Stimulated activated naive CD8-positive, alpha-beta T cell treated with anti-CD3 and anti-CD28 coated beads, Interleukin-15, amount 100 ng/mL, for 72 hours (primary cell): ENCODE results near the gene NFS1.
"Not testable (repeated sequence)": the region's sequence is repeated elsewhere in the genome, so short reads cannot be mapped to it uniquely, and the experiment has no call there.

Experiments
- ATAC-seq: fragments of 150-1000 bp; cut with Tn5 transposase; 2 replicates; pipeline ENCODE4 v1.10.0; 2021; ENCODE audit warnings: mild to moderate bottlenecking, moderate library complexity
- DNase-seq, 2 donors: peaks; one replicate each; pipeline ENCODE4 v3.0.0; 2021 to 2022
- H3K27ac Mint-ChIP-seq, 2 donors: one replicate each; pipeline ENCODE4 v1.8.0; 2022; ENCODE audit warnings: mild to moderate bottlenecking in 2 of 2, mixed read lengths in 2 of 2, moderate library complexity in 2 of 2
- H3K27me3 Mint-ChIP-seq: one replicate; pipeline ENCODE4 v1.8.0; 2022; ENCODE audit warnings: mixed read lengths
- H3K4me1 Mint-ChIP-seq: one replicate; pipeline ENCODE4 v1.8.0; 2022; ENCODE audit warnings: mild to moderate bottlenecking, mixed read lengths
- H3K4me3 Mint-ChIP-seq, 2 donors: one replicate each; pipeline ENCODE4 v1.8.0; 2022; ENCODE audit warnings: mild to moderate bottlenecking in 2 of 2, mixed read lengths in 2 of 2, moderate library complexity in 1 of 2
- H3K9me3 Mint-ChIP-seq, 2 donors: one replicate each; pipeline ENCODE4 v1.8.0; 2022; ENCODE audit warnings: mixed read lengths in 2 of 2

NFS1 gene

DNA sequence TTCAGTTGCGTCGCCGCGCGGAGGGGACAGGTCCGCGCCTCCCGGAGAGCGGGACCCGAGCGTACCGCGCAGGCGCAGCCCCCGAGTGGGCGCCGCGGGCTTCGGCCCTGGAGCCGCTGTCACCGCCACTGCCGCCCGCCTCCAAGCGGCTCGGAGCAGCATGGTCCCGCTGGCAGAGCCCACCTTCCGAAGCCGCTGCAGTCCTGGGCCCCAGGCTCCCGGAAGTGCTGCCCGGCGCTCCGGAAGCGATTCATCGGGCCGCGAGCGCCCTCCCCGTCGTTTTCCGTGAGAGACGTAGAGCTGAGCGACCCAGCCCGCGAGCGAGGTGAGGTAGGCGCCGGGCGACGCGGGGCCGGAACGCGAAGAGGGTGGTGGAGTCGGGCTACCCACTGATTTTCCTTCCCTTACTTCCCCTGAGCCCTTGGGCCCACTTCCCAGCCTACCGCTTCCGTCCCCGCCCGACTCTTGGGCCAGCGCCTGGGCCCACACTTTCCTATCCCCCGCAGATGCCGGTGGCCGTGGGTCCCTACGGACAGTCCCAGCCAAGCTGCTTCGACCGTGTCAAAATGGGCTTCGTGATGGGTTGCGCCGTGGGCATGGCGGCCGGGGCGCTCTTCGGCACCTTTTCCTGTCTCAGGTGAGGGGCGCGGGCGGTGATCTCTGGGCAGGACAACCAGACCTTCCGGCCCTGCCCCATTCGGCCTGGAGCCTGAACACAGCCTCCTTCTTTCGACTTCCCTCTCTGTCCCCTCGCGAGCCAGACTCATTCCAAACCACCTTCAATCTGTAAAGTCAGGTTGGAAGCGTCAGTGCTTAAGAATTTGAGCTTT, at the start of gene NFS1, which contains the start of gene ROMO1:
Gene NFS1 (minus strand): TSS at position 226 of the 830 bp plus-strand sequence. CDS start 64 bp downstream, at position 162.
Gene ROMO1 (plus strand): TSS at position 279 of the 830 bp plus-strand sequence. CDS start 228 bp downstream, at position 507.
- H3K4me3 Mint-ChIP-seq, result peak within 1 kb of the TSS; percentile 92 to 98
- no peaks in the 10 kb centered on the region for H3K27me3 Mint-ChIP-seq
- ATAC-seq, result peak; percentile 96
- no peaks in the 10 kb centered on the region for H3K9me3 Mint-ChIP-seq
- H3K4me1 Mint-ChIP-seq, result peaks cover 50% of the 10 kb centered on the region
- peak within 1 kb of the TSS; percentile 94 to 99 for H3K27ac Mint-ChIP-seq
- DNase-seq, result peak; percentile 86 to 87

DNA sequence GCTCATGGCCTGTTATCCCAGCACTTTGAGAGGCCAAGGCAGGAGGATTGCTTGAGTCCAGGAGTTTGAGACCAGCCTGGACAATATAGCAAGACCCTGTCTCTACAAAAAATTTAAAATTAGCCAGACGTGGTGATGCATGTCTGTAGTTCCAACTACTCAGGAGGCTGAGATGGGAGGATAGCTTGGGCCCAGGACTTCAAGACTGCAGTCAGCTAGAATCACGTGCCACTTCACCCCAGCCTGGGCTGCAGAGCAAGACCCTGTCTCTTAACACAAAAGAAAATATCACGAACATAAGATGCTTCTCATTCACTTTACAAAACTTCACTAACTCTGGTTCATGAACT, 45.3 kb upstream of the NFS1 start:
- peak overlapping the region in 1 of 2 donors; percentile 94 for H3K4me3 Mint-ChIP-seq
- not testable (repeated sequence) for ATAC-seq, H3K9me3 Mint-ChIP-seq, H3K27me3 Mint-ChIP-seq, DNase-seq
- peaks cover 43% of the 10 kb centered on the region for H3K4me1 Mint-ChIP-seq
- peak overlapping the region; percentile 52 to 100 for H3K27ac Mint-ChIP-seq

DNA sequence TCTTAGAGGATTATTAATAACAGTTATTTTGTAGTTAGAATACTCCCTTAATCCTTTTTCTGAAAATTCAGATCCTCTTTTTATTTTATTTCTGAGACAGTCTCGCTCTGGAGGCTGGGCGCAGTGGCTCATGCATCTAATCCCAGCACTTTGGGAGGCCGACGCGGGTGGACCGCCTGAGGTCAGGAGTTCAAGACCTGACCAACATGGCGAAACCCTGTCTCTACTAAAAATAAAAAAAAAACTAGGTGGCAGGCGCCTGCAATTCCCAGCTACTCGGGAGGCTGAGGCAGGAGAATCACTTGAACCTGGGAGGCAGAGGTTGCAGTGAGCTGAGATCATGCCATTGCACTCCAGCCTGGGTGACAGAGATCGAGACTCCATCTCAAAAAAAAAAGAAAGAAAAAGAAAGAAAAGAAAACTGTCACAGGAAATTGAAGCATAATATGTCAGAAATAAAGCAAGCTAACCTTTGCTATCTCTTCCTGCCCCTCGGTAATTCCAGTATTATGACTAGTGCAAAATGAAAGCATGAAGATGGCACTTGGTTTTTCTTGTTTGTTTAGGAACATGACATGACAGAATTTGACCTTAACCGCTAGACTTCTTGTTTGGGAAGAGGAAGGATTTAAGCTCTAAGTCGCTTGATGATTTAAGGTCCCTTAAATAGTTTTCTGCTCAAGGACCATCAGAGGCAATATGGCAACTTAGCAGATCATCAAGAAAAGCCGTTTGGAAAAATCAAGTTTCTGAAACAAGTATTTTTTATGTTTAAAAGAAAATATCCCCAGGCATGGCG, 44.7 kb upstream of the NFS1 start:
- Mint-ChIP-seq H3K27ac (peak overlapping the region; percentile 100), H3K27me3 (no peaks in the 10 kb centered on the region), H3K4me1 (peaks cover 47% of the 10 kb centered on the region), H3K4me3 (peak overlapping the region; percentile 94), H3K9me3 (no peaks in the 10 kb centered on the region)
- ATAC-seq, result no peak
- no peak for DNase-seq

DNA sequence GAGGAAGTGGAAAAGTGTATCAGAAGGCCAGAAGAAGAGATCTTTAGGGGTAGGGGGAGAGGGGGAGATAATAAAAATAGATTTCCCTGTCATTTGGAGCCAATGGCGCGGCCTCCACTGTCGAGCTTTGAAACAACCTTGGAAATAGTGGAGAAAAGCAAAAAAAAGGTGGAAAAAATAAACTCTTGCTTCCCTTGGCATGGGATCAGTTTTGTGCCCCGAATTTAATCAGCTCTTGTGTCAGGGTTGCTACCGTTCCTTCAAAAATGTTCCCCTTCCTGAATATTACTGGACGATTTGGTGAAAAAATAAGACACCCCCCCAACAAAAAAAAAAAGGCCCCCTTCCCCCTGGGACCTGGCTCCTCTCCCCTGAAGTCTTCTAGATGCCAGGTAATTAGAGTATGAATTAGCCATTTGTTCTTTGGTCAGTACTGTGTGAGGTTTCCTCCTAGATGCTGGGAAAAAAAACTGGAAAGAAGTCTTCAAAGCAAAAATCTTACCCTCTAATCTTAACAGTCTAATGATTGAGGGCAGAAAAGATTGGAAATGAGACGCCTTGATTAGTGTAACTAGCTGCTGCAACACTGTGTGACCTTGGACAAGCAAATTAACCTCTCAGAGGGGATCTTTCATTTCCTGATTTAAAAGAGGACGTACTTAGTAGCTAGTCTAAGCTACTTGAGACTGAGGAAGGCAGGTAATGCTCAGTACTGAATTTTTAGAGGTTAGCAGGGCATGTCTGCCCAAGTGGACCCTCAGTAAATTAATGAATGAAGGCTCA, 43.8 kb upstream of the NFS1 start:
- no peak for ATAC-seq
- Mint-ChIP-seq H3K4me1 (peaks cover 56% of the 10 kb centered on the region), H3K4me3 (peak overlapping the region; percentile 94), H3K9me3 (no peaks in the 10 kb centered on the region), H3K27me3 (no peaks in the 10 kb centered on the region), H3K27ac (peak overlapping the region; percentile 100)
- DNase-seq, result no peak

DNA sequence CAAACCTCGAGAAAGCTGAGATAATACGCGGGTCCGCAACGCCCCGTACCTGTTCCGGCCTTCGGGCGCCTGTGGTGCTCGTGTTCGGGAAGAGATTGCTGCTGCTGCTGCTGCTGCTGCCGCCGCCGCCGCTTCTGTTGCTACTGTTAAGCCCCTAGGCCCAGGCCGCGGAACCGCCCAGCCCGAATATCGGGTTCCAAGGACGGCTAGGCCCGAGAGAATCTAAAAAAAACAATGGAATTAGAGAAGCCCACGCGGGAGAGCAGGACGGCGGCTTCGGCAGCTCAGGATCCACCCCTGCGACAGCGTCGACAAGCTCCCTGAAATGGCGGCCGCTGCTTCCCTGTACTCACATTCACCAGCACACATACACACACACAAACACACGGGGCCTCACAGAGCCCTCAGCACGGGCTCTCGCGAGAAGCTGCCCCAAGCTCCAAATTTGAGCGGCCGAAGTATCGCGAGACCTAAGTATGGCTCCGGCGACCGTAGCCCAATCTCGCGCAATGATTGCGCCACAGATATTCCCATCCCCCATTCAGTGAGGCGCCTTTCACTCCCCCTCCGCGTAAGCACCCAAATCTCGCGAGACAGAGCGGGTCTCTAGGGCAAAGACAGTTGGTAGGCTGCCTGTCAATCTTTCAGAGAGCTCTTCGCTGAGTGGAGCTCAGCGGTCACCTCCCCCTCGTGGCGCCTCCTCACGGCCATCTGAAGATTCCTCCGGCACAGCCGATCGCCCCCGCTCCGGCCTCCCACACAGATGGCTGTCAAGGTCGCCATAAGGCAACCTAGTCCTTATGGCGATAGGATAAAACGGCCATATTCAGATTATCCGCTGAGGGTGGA, 43.0 kb upstream of the NFS1 start, which contains the start of gene RBM39:
Gene RBM39 (minus strand): TSS at position 369 of the 849 bp plus-strand sequence. CDS start 1,386 bp downstream, outside the sequence.
- ATAC-seq, result peak; percentile 93
- no peaks in the 10 kb centered on the region for H3K9me3 Mint-ChIP-seq
- peak; percentile 99 to 100 for DNase-seq
- peak within 1 kb of the TSS; percentile 94 for H3K4me3 Mint-ChIP-seq
- peak within 1 kb of the TSS; percentile 100 for H3K27ac Mint-ChIP-seq
- peaks cover 64% of the 10 kb centered on the region for H3K4me1 Mint-ChIP-seq
- no peaks in the 10 kb centered on the region for H3K27me3 Mint-ChIP-seq

DNA sequence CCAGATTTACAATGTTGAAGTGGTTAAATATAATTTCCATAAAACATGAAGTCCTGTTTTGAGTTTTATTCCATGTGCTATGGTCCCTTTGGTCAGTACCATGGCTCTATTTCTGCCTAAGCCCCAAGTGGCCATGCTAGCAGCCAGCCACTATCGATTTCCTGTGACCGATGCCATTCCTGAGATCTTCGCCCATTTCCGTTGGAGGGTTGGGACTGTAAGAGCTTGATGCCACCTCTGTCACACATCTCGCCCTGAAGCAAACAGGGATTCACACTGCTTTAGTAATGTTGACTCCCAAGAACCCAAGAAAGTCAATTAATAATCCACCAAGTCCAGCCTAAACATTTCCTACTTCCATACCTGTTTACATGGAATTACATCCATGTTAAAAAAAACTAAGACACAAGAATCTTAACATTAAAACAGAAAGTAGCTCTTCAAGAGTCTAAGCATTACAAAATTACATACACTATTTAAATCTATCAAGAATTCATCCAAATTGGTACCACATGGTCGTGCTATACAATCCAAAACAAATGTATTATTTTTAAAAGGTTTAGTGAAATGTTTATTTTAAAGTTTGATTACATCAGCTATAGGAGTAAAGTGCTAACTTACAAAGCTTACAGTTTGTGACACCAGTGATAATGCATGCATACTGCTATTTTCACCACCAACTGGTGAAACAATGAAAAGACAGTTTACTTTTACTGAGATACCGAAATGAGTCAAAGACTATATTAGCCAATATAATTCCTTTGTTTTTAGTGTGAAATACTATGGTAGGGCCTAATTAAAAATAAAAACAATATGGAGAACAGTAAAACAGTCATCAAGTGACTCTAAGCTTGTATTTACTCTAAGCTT, 40.4 kb upstream of the NFS1 start:
- Mint-ChIP-seq H3K4me1 (peaks cover 83% of the 10 kb centered on the region), H3K9me3 (no peaks in the 10 kb centered on the region), H3K27ac (peak overlapping the region; percentile 100), H3K27me3 (no peaks in the 10 kb centered on the region), H3K4me3 (peak overlapping the region; percentile 94)
- no peak for ATAC-seq
- DNase-seq, result no peak

DNA sequence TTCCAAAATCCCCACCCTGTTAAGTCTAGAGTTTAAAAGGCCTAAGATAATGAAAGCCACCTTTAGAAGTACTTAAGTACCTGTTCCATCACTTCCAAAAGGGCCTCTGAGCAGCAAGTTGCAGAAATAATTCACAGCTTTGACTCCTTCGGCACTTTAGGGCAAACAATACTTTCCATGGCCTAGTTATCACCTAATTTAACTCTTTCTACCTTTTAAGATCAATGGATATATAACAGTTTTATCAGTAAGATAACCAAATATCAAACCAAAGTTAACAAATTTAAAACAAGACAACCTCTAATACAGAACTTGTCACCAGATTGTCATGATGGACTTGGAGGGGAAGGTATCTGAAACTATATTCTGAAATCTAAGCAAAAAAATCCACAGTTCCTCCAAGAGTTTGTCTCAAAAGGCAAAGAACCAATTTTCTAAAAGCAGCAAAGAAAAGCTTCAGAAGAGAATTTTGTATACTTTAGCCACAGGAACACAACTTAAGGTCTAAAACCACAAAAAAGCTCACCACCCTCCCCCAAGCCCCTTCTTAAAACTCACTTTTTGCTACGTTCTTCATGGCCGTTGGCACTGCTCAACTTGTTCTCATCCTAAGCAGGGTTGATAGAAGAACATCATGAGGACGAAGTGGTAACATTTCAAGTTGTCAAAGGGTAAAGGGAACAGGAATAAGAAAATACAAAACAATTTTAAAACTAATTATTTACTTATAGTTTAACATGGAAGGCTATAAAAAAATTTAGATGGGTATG, 39.4 kb upstream of the NFS1 start:
- Mint-ChIP-seq H3K4me1 (peaks cover 83% of the 10 kb centered on the region), H3K4me3 (peak overlapping the region; percentile 80 to 83), H3K9me3 (no peaks in the 10 kb centered on the region), H3K27me3 (no peaks in the 10 kb centered on the region), H3K27ac (peak overlapping the region; percentile 77 to 97)
- DNase-seq, result no peak
- ATAC-seq, result no peak

DNA sequence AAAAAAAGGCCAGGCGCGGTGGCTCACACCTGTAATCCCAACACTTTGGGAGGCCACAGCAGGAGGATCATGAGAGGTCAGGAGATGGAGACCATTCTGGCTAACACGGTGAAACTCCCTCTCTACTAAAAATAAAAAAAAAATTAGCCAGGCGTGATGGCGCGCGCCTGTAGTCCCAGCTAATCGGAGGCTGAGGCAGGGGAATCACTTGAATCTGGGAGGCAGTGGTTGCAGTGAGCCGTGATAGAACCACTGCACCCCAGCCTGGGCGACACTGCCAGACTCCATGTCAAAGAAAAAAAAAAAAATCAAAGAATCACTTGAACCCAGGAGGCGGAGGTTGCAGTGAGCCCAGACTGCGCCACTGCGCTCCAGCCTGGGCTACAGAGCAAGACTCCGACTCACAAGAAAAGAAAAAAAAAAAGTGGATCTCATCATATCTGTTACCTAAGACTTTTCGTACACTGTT, 38.7 kb upstream of the NFS1 start:
- Mint-ChIP-seq H3K27ac (peak overlapping the region; percentile 77 to 97), H3K9me3 (no peaks in the 10 kb centered on the region), H3K27me3 (no peaks in the 10 kb centered on the region), H3K4me3 (peak overlapping the region; percentile 80 to 83), H3K4me1 (peaks cover 83% of the 10 kb centered on the region)
- no peak for DNase-seq
- no peak for ATAC-seq

DNA sequence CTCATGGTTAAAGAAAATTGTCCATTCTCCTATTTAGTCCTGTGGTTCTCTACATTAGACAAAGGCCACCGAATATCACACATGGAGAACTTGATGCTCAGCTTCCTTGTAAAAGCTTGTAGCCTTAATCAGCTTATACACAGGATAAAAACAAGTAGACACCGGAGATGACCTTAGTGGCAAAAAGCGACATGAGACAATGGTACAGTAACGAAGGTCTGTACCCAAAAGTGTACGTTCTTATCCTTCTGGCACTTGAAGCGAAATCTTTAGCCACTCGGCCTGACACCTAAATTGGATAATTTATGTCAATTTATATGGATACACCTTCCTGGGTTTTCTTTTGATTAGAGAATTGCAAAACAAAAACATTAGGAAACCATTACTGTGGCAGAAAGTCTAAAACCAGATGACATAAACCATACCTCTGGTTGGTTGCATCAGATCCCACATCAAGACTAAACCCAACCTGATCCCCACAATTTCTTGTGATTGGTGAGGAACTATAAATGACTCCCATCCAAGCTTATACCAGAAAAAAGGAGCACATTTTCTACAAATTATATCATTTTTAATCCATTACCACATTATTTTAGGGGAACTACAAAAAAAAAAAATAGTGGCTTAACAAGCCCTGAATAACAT, 36.8 kb upstream of the NFS1 start:
- H3K27ac Mint-ChIP-seq, result peak overlapping the region; percentile 88 to 97
- no peaks in the 10 kb centered on the region for H3K9me3 Mint-ChIP-seq
- ATAC-seq, result peak; percentile 70
- H3K4me1 Mint-ChIP-seq, result peaks cover 78% of the 10 kb centered on the region
- no peak for DNase-seq
- peak overlapping the region; percentile 80 to 82 for H3K4me3 Mint-ChIP-seq
- no peaks in the 10 kb centered on the region for H3K27me3 Mint-ChIP-seq

DNA sequence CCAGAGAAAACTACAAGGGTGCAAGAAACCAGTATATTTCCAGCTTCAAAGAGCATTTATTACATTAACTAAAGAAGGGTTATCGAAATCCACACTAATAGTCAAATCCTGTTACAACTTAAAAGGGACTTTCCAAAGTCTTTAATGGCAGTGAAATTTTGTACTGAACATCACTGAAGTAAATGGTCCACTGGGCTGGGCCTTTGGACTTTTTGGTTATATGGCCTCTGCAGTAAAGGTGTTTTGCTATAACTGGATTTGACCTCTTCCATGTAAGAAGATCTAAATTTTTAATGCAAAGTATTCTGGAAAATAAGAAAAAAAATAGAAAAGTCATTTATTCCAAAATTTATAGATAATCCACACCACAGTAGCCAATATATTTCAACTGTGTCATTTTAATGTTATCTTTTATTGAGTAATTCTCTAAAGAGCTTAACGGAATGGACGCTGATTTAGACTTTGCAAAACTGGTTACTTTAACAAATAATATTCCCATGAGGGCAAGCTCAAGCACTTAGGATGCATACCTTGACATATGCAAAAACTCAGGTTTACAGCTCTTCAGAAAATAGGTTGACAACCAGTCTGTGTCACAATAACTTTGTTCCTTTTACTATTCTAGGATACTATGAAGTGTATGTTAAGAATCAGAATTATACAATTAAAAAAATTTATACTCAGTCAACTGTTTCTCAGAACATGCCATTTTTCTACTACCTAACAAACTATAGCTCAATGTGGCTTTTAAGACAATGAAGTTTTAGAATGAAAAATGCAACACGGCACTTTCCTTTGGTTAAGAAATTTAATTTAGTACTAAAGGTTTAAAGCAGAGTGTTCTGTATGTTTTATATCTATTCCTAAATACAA, 35.9 kb upstream of the NFS1 start:
- DNase-seq, result no peak
- ATAC-seq, result no peak
- Mint-ChIP-seq H3K9me3 (no peaks in the 10 kb centered on the region), H3K4me1 (peaks cover 80% of the 10 kb centered on the region), H3K27ac (peak overlapping the region; percentile 34 to 97), H3K27me3 (no peaks in the 10 kb centered on the region), H3K4me3 (peak overlapping the region; percentile 62 to 82)

DNA sequence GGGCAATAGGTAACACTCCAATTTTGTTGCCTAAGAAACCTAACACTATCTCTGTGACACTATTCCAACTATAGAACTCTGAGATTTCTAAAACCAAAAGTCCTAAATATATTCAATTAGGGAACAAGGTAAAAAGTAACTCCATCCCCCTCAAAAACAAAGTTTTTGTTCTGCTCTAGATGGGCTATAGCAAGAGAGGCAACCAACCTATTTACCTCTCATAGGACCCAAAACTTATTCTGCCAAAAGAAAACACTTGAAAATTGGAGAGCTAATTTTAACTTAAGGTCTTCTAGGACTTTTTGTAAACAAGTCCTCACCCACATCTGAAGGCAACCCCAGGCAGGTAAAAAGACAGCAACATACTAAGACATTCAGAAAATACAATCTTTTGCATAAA, 35.2 kb upstream of the NFS1 start:
- Mint-ChIP-seq H3K4me1 (peaks cover 77% of the 10 kb centered on the region), H3K27me3 (no peaks in the 10 kb centered on the region)

DNA sequence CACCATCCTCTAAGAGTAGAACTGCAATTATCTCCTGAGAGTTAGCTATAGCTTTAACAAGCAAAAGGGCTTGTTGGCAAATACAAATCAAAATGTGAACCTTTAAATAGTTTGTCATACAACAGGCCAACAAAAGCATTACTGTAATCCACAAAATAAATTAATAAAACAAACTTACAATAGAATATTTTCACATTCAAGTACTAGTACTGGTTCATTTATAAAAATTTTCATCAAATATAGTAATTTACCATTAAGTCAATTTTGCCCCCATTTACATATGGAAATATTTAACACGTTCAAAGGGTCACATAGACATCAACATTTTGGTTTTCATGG, 33.5 kb upstream of the NFS1 start:
- H3K4me3 Mint-ChIP-seq, result peak overlapping the region; percentile 35 to 64
- H3K9me3 Mint-ChIP-seq, result no peaks in the 10 kb centered on the region
- H3K27ac Mint-ChIP-seq, result peak overlapping the region in 1 of 2 donors; percentile 96
- ATAC-seq, result no peak
- no peaks in the 10 kb centered on the region for H3K27me3 Mint-ChIP-seq
- peaks cover 61% of the 10 kb centered on the region for H3K4me1 Mint-ChIP-seq
- DNase-seq, result no peak

More for the DNA sequence above, 35.2 kb upstream of the NFS1 start:
- ATAC-seq, result no peak
- H3K4me3 Mint-ChIP-seq, result peak overlapping the region; percentile 51 to 62
- H3K9me3 Mint-ChIP-seq, result no peaks in the 10 kb centered on the region
- peak overlapping the region; percentile 34 to 92 for H3K27ac Mint-ChIP-seq
- no peak for DNase-seq
